Testis (tissue), 3 donors: ENCODE results near the gene DYDC1. TPM values are rescaled to one million over a fixed set of nuclear protein-coding genes. Genes with fewer than 3 reads are reported as not detected.

Source experiments
- DNase-seq: peaks from one replicate; pipeline ENCODE4 v3.0.0-alpha.2; 2019
- H3K27ac ChIP-seq, 2 donors: fragments of 200-600 bp; sonication (generic); one replicate each; pipeline ENCODE4 v1.5.1; 2019
- H3K27me3 ChIP-seq: fragments of 200-600 bp; sonication (generic); one replicate; pipeline ENCODE4 v1.5.1; 2019
- H3K36me3 ChIP-seq: fragments of 200-600 bp; sonication (generic); one replicate; pipeline ENCODE4 v1.5.1; 2017; ENCODE audit warnings: low read depth; ENCODE audit errors: missing control alignments
- H3K4me1 ChIP-seq: fragments of 200-600 bp; sonication (generic); one replicate; pipeline ENCODE4 v1.5.1; 2019
- H3K4me3 ChIP-seq, 2 donors: fragments of 200-600 bp; sonication (generic); one replicate each; pipeline ENCODE4 v1.5.1; 2017 to 2019
- H3K9me3 ChIP-seq: fragments of 200-600 bp; sonication (generic); one replicate; pipeline ENCODE4 v1.5.1; 2017
- CTCF ChIP-seq, 3 experiments: fragments of 450-650 bp in 2 of 3; fragments of 200-600 bp in 1 of 3; sonication (generic) in 1 of 3; IDR thresholded peaks; one replicate each; pipeline ENCODE4 v1.5.1; 2016 to 2019; ENCODE audit warnings: antibody characterized with exemption in 3 of 3, mild to moderate bottlenecking in 2 of 3, moderate library complexity in 1 of 3
- POLR2A ChIP-seq: fragments of 450-650 bp; IDR thresholded peaks from one replicate; pipeline ENCODE4 v1.6.1; 2017; ENCODE audit warnings: antibody characterized with exemption, mild to moderate bottlenecking, moderate library complexity
- WGBS, 2 donors: methylation state at CpG; one replicate each; pipeline ENCODE4 v1.1.5; 2018; 5-methylcytosine and 5-hydroxymethylcytosine counted together
- intact Hi-C: fragments of 100-400 bp; cut with DNase I; formaldehyde crosslinking; loops from one replicate; pipeline ENCODE4 v1.15.1; 2023; ENCODE audit warnings: low total_unique reads
- polyA plus RNA-seq: library from polyadenylated mRNA; stranded (reverse); fragments of 350-450 nt; fragmentation: Illumina TruSeq; extraction: RNeasy Lipid Tissue Mini Kit (QIAGEN cat#74804); gene quantifications from one replicate; pipeline ENCODE4 v1.2.3, GENCODE V29; 2014; ENCODE audit warnings: low read depth, low replicate concordance; ENCODE audit not compliant: insufficient read depth
- total RNA-seq, 2 donors: library from RNA; depleted of rRNA; stranded (reverse); fragments of >200 nt; gene quantifications; one replicate each; pipeline ENCODE4 v1.2.3, GENCODE V29; 2016

Gene DYDC1
- total and polyA plus RNA-seq, 3 donors from 2014 or later, result 47.5 to 207 (median 72.5) TPM

- no peaks in the 10 kb centered on the region for H3K27me3 ChIP-seq
- 72 to 77% methylated on average over 8 of the region's 8 CpGs for whole genome bisulfite sequencing, 2 donors
- no peak overlapping the region for H3K27ac ChIP-seq
- no peaks in the 10 kb centered on the region for H3K4me1 ChIP-seq
- no peak for TF ChIP-seq CTCF (IDR thresholded peaks at IDR 0.05)
- no peak for TF ChIP-seq POLR2A
- no peak for DNase-seq
- no peak overlapping the region for H3K4me3 ChIP-seq
- H3K9me3 ChIP-seq, result no peaks in the 10 kb centered on the region
- H3K36me3 ChIP-seq, result no peaks in the 10 kb centered on the region
- intact Hi-C loops, result no loop called here
Measured at GRCh38 chr10:80400136-80400804, 43.7 kb upstream of the DYDC1 start.

- Histone ChIP-seq H3K4me1 (no peaks in the 10 kb centered on the region), H3K27ac (no peak overlapping the region), H3K27me3 (no peaks in the 10 kb centered on the region), H3K36me3 (no peaks in the 10 kb centered on the region), H3K9me3 (no peaks in the 10 kb centered on the region), H3K4me3 (no peak overlapping the region)
- TF ChIP-seq POLR2A (no peak), CTCF (IDR thresholded peaks at IDR 0.05) (no peak)
- WGBS, 2 donors, result 85 to 86% methylated on average over 2 of the region's 2 CpGs
- intact Hi-C loops, result no loop called here
- no peak for DNase-seq
Measured at GRCh38 chr10:80397014-80397413, 40.5 kb upstream of the DYDC1 start.

GRCh38 chr10:80394358-80394916 is 37.9 kb upstream of the DYDC1 start:
- no peak for TF ChIP-seq CTCF (IDR thresholded peaks at IDR 0.05)
- no peak for TF ChIP-seq POLR2A
- Histone ChIP-seq H3K27me3 (no peaks in the 10 kb centered on the region), H3K4me1 (no peaks in the 10 kb centered on the region), H3K4me3 (no peak overlapping the region), H3K9me3 (no peaks in the 10 kb centered on the region), H3K27ac (no peak overlapping the region), H3K36me3 (no peaks in the 10 kb centered on the region)
- 66 to 86% methylated on average over 2 of the region's 2 CpGs for WGBS, 2 donors
- DNase-seq, result no peak
- intact Hi-C loops, result no loop called here

- peaks cover 10% of the 10 kb centered on the region for H3K4me1 ChIP-seq
- H3K27me3 ChIP-seq, result no peaks in the 10 kb centered on the region
- intact Hi-C loops, result no loop called here
- H3K9me3 ChIP-seq, result no peaks in the 10 kb centered on the region
- H3K36me3 ChIP-seq, result no peaks in the 10 kb centered on the region
- no peak for DNase-seq
- no peak for TF ChIP-seq POLR2A
- no peak for TF ChIP-seq CTCF (IDR thresholded peaks at IDR 0.05)
- H3K27ac ChIP-seq, result no peak overlapping the region
- H3K4me3 ChIP-seq, result no peak overlapping the region
- WGBS, 2 donors, result 75 to 88% methylated on average over 6 of the region's 6 CpGs
Measured at GRCh38 chr10:80392250-80392649, 35.7 kb upstream of the DYDC1 start.

- H3K4me1 ChIP-seq, result peaks cover 10% of the 10 kb centered on the region
- no peak for DNase-seq
- H3K36me3 ChIP-seq, result no peaks in the 10 kb centered on the region
- no peaks in the 10 kb centered on the region for H3K9me3 ChIP-seq
- TF ChIP-seq POLR2A, result no peak
- TF ChIP-seq CTCF (IDR thresholded peaks at IDR 0.05), result no peak
- WGBS, 2 donors, result 90 to 93% methylated on average over 9 of the region's 9 CpGs
- no peaks in the 10 kb centered on the region for H3K27me3 ChIP-seq
- H3K4me3 ChIP-seq, result no peak overlapping the region
- intact Hi-C loops, result no loop called here
- H3K27ac ChIP-seq, result no peak overlapping the region
Measured at GRCh38 chr10:80390740-80391139, 34.2 kb upstream of the DYDC1 start.
